ENCODE data around the gene MESD. TPM values are rescaled to one million over a fixed set of nuclear protein-coding genes. Genes with fewer than 3 reads are reported as not detected.
A peak's percentile ranks its signal among the peaks of the same experiment; 100 is the strongest.

MESD gene
- total RNA-seq, 1 donor from 2014 or later: 23.8 TPM

- TF ChIP-seq CTCF (IDR thresholded peaks at IDR 0.05): no peak
- no peaks in the 10 kb centered on the region for H3K27me3 Mint-ChIP-seq (ENCODE audit: low read depth)
- H3K4me1 Mint-ChIP-seq (ENCODE audit: low read depth): peaks cover 45% of the 10 kb centered on the region
- H3K9me3 Mint-ChIP-seq (ENCODE audit: low read depth): no peaks in the 10 kb centered on the region
- H3K36me3 Mint-ChIP-seq (ENCODE audit: low read depth): peaks cover 7% of the 10 kb centered on the region
- no peak overlapping the region for H3K4me3 Mint-ChIP-seq (ENCODE audit: unreplicated experiment)
- H3K27ac Mint-ChIP-seq (ENCODE audit: unreplicated experiment): no peak overlapping the region
- DNase-seq (ENCODE audit: low spot score): no peak
These were observed 4.8 kb downstream of the MESD start for GRCh38 chr15:80984856-80985255.

- Mint-ChIP-seq H3K27ac (ENCODE audit: unreplicated experiment) (no peak overlapping the region), H3K36me3 (ENCODE audit: low read depth) (peaks cover 22% of the 10 kb centered on the region), H3K9me3 (ENCODE audit: low read depth) (no peaks in the 10 kb centered on the region), H3K27me3 (ENCODE audit: low read depth) (no peaks in the 10 kb centered on the region), H3K4me1 (ENCODE audit: low read depth) (peaks cover 50% of the 10 kb centered on the region), H3K4me3 (ENCODE audit: unreplicated experiment) (no peak overlapping the region)
- TF ChIP-seq CTCF (IDR thresholded peaks at IDR 0.05): no peak
- DNase-seq (ENCODE audit: low spot score): no peak
These were observed 6.8 kb downstream of the MESD start for GRCh38 chr15:80982839-80983238.

- no peaks in the 10 kb centered on the region for H3K27me3 Mint-ChIP-seq (ENCODE audit: low read depth)
- H3K4me1 Mint-ChIP-seq (ENCODE audit: low read depth): peaks cover 56% of the 10 kb centered on the region
- no peak overlapping the region for H3K4me3 Mint-ChIP-seq (ENCODE audit: unreplicated experiment)
- H3K27ac Mint-ChIP-seq (ENCODE audit: unreplicated experiment): no peak overlapping the region
- peak; percentile 20 for TF ChIP-seq CTCF (IDR thresholded peaks at IDR 0.05)
- no peaks in the 10 kb centered on the region for H3K9me3 Mint-ChIP-seq (ENCODE audit: low read depth)
- DNase-seq (ENCODE audit: low spot score): no peak
- peaks cover 24% of the 10 kb centered on the region for H3K36me3 Mint-ChIP-seq (ENCODE audit: low read depth)
These were observed 7.4 kb downstream of the MESD start for GRCh38 chr15:80982205-80982604.

GRCh38 chr15:80979538-80980200 is 9.9 kb downstream of the MESD start:
- DNase-seq (ENCODE audit: low spot score): no peak
- Mint-ChIP-seq H3K27ac (ENCODE audit: unreplicated experiment) (no peak overlapping the region), H3K27me3 (ENCODE audit: low read depth) (no peaks in the 10 kb centered on the region), H3K9me3 (ENCODE audit: low read depth) (no peaks in the 10 kb centered on the region), H3K4me3 (ENCODE audit: unreplicated experiment) (no peak overlapping the region), H3K36me3 (ENCODE audit: low read depth) (peaks cover 24% of the 10 kb centered on the region), H3K4me1 (ENCODE audit: low read depth) (peaks cover 40% of the 10 kb centered on the region)
- TF ChIP-seq CTCF (IDR thresholded peaks at IDR 0.05): no peak

- H3K27me3 Mint-ChIP-seq (ENCODE audit: low read depth): no peaks in the 10 kb centered on the region
- peak overlapping the region; percentile 65 for H3K27ac Mint-ChIP-seq (ENCODE audit: unreplicated experiment)
- H3K36me3 Mint-ChIP-seq (ENCODE audit: low read depth): peaks cover 24% of the 10 kb centered on the region
- DNase-seq (ENCODE audit: low spot score): no peak
- no peak overlapping the region for H3K4me3 Mint-ChIP-seq (ENCODE audit: unreplicated experiment)
- no peaks in the 10 kb centered on the region for H3K9me3 Mint-ChIP-seq (ENCODE audit: low read depth)
- TF ChIP-seq CTCF (IDR thresholded peaks at IDR 0.05): no peak
- peaks cover 35% of the 10 kb centered on the region for H3K4me1 Mint-ChIP-seq (ENCODE audit: low read depth)
These were observed 10.8 kb downstream of the MESD start for GRCh38 chr15:80978685-80979329.
